ENCODE measurements around the gene GIMAP2.

GIMAP2 gene

GRCh38 chr7:150738092-150738491, 52.6 kb downstream of the GIMAP2 start:
- Histone ChIP-seq H3K36me3 (ENCODE audit: insufficient read depth, low read length) (peaks cover 54% of the 10 kb centered on the region), H2AFZ (ENCODE audit: low read depth, low read length) (peak overlapping the region; percentile 70; the same call in 1 of the 2 replicates), H3K27me3 (ENCODE audit: insufficient read depth, low read length, poor library complexity) (no peaks in the 10 kb centered on the region), H3K27ac (ENCODE audit: low read length) (peak overlapping the region; percentile 95), H3K4me2 (ENCODE audit: insufficient read depth, low read length) (peak overlapping the region; percentile 70), H3K4me1 (ENCODE audit: insufficient read depth, low read length) (peaks cover 81% of the 10 kb centered on the region), H3K79me2 (ENCODE audit: insufficient read depth, low read length) (peaks cover 65% of the 10 kb centered on the region), H3K4me3 (ENCODE audit: low read depth in 1 of 2, low read length in 2 of 2) (peak overlapping the region; percentile 50 to 70), H3K9ac (ENCODE audit: low read depth, low read length) (peak overlapping the region; percentile 71), H4K20me1 (ENCODE audit: insufficient read depth, low read length) (peaks cover 13% of the 10 kb centered on the region; the same call in 1 of the 2 replicates), H3K9me3 (ENCODE audit: insufficient read depth, low read length, severe bottlenecking) (no peaks in the 10 kb centered on the region)
- DNase-seq, result peak; percentile 65
- TF ChIP-seq CTCF (IDR thresholded peaks at IDR 0.05; ENCODE audit: borderline replicate concordance, extremely low read depth, low read length, poor library complexity, severe bottlenecking), result no peak
- TF ChIP-seq EZH2 (IDR thresholded peaks at IDR 0.05; ENCODE audit: borderline replicate concordance, low read depth, low read length, severe bottlenecking), result no peak
- peak; percentile 28 for ATAC-seq (ENCODE audit: insufficient read depth, low read depth)

GRCh38 chr7:150738591-150739001, 53.1 kb downstream of the GIMAP2 start:
- Histone ChIP-seq H3K79me2 (ENCODE audit: insufficient read depth, low read length) (peaks cover 70% of the 10 kb centered on the region), H3K27me3 (ENCODE audit: insufficient read depth, low read length, poor library complexity) (no peaks in the 10 kb centered on the region), H2AFZ (ENCODE audit: low read depth, low read length) (no peak overlapping the region; the same call in 1 of the 2 replicates), H3K9ac (ENCODE audit: low read depth, low read length) (peak overlapping the region; percentile 71), H3K4me1 (ENCODE audit: insufficient read depth, low read length) (peaks cover 83% of the 10 kb centered on the region), H3K36me3 (ENCODE audit: insufficient read depth, low read length) (peaks cover 59% of the 10 kb centered on the region), H4K20me1 (ENCODE audit: insufficient read depth, low read length) (peaks cover 15% of the 10 kb centered on the region; the same call in 1 of the 2 replicates), H3K27ac (ENCODE audit: low read length) (peak overlapping the region; percentile 95), H3K4me2 (ENCODE audit: insufficient read depth, low read length) (peak overlapping the region; percentile 70), H3K4me3 (ENCODE audit: low read depth in 1 of 2, low read length in 2 of 2) (peak overlapping the region; percentile 50 to 70), H3K9me3 (ENCODE audit: insufficient read depth, low read length, severe bottlenecking) (no peaks in the 10 kb centered on the region)
- no peak for DNase-seq
- ATAC-seq (ENCODE audit: insufficient read depth, low read depth), result peak; percentile 18
- no peak for TF ChIP-seq EZH2 (IDR thresholded peaks at IDR 0.05; ENCODE audit: borderline replicate concordance, low read depth, low read length, severe bottlenecking)

- Histone ChIP-seq H3K4me3 (ENCODE audit: low read depth in 1 of 2, low read length in 2 of 2) (peak overlapping the region; percentile 50 to 70), H3K36me3 (ENCODE audit: insufficient read depth, low read length) (peaks cover 63% of the 10 kb centered on the region), H3K27ac (ENCODE audit: low read length) (peak overlapping the region; percentile 95), H3K9ac (ENCODE audit: low read depth, low read length) (peak overlapping the region; percentile 71), H3K79me2 (ENCODE audit: insufficient read depth, low read length) (peaks cover 74% of the 10 kb centered on the region), H2AFZ (ENCODE audit: low read depth, low read length) (no peak overlapping the region), H3K9me3 (ENCODE audit: insufficient read depth, low read length, severe bottlenecking) (no peaks in the 10 kb centered on the region), H3K4me2 (ENCODE audit: insufficient read depth, low read length) (peak overlapping the region; percentile 70), H4K20me1 (ENCODE audit: insufficient read depth, low read length) (peaks cover 15% of the 10 kb centered on the region; the same call in 1 of the 2 replicates), H3K4me1 (ENCODE audit: insufficient read depth, low read length) (peaks cover 88% of the 10 kb centered on the region), H3K27me3 (ENCODE audit: insufficient read depth, low read length, poor library complexity) (no peaks in the 10 kb centered on the region)
- peak; percentile 54 for TF ChIP-seq CTCF (IDR thresholded peaks at IDR 0.05; ENCODE audit: borderline replicate concordance, extremely low read depth, low read length, poor library complexity, severe bottlenecking)
- no peak for TF ChIP-seq EZH2 (IDR thresholded peaks at IDR 0.05; ENCODE audit: borderline replicate concordance, low read depth, low read length, severe bottlenecking)
- DNase-seq (no peak), ATAC-seq (ENCODE audit: insufficient read depth, low read depth) (no peak)
Observed at GRCh38 chr7:150739033-150739432, 53.5 kb downstream of the GIMAP2 start.

- TF ChIP-seq CTCF (IDR thresholded peaks at IDR 0.05; ENCODE audit: borderline replicate concordance, extremely low read depth, low read length, poor library complexity, severe bottlenecking) (no peak), EZH2 (IDR thresholded peaks at IDR 0.05; ENCODE audit: borderline replicate concordance, low read depth, low read length, severe bottlenecking) (no peak)
- peak overlapping the region; percentile 71; the same call in 1 of the 2 replicates for H3K9ac ChIP-seq (ENCODE audit: low read depth, low read length)
- H3K27ac ChIP-seq (ENCODE audit: low read length), result peak overlapping the region; percentile 95
- DNase-seq (no peak), ATAC-seq (ENCODE audit: insufficient read depth, low read depth) (no peak)
- peak overlapping the region; percentile 50 to 70; a peak in 3 of 4 replicates for H3K4me3 ChIP-seq (ENCODE audit: low read depth in 1 of 2, low read length in 2 of 2)
- H3K27me3 ChIP-seq (ENCODE audit: insufficient read depth, low read length, poor library complexity), result no peaks in the 10 kb centered on the region
- peaks cover 89% of the 10 kb centered on the region for H3K4me1 ChIP-seq (ENCODE audit: insufficient read depth, low read length)
- H3K4me2 ChIP-seq (ENCODE audit: insufficient read depth, low read length), result peak overlapping the region; percentile 70
- no peaks in the 10 kb centered on the region for H3K9me3 ChIP-seq (ENCODE audit: insufficient read depth, low read length, severe bottlenecking)
- H2AFZ ChIP-seq (ENCODE audit: low read depth, low read length), result no peak overlapping the region
- H3K79me2 ChIP-seq (ENCODE audit: insufficient read depth, low read length), result peaks cover 74% of the 10 kb centered on the region
- peaks cover 19% of the 10 kb centered on the region for H4K20me1 ChIP-seq (ENCODE audit: insufficient read depth, low read length)
- peaks cover 72% of the 10 kb centered on the region for H3K36me3 ChIP-seq (ENCODE audit: insufficient read depth, low read length)
Observed at GRCh38 chr7:150740053-150740452, 54.5 kb downstream of the GIMAP2 start.
